Panc1 (cell line): ENCODE data around the gene LCA5L.

Experiments
- SIN3A ChIP-seq: IDR thresholded peaks from 2 replicates; pipeline ENCODE4 v1.6.1; 2012; ENCODE audit warnings: low read depth, mild to moderate bottlenecking, low read length, moderate library complexity, borderline replicate concordance; ENCODE audit not compliant: insufficient read depth
- TCF7L2 ChIP-seq: IDR thresholded peaks from 2 replicates; pipeline ENCODE4 v1.6.1; 2011; ENCODE audit warnings: mild to moderate bottlenecking, low read depth, low read length, inconsistent platforms
- TF ChIP-seq, protein P1 (sequence below): fragments of 450-650 bp; IDR thresholded peaks from 2 replicates; pipeline ENCODE4 v1.5.1; 2017; ENCODE audit warnings: mild to moderate bottlenecking
- TF ChIP-seq, protein P2 (sequence below), 2 experiments: IDR thresholded peaks; 2 replicates each; pipeline ENCODE4 v1.6.1; 2011 to 2012; ENCODE audit warnings: low read depth in 2 of 2, control low read depth in 1 of 2, low read length in 1 of 2, mild to moderate bottlenecking in 1 of 2, moderate library complexity in 1 of 2; ENCODE audit not compliant: insufficient read depth in 1 of 2

DNA sequence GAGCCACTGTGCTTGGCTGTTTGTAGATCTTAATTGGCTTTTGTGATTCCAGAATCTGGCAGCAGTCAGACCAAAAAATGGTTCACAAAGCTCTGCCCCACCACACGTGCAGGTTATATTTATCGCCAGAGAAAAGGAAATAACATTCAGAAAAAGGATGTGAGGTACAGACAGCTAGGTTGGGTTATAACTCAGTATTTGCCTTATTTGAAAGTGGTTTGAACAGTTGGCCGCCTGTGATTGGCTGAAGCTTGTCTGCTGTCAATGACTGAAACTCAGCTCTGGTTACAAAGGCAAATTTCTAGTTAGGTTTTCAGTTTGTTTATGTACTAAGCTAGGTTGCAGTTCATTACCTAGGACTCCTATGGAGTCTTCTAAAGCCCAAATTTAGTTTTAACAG lies 15.8 kb upstream of the LCA5L start:
- TF ChIP-seq, protein P1, sequence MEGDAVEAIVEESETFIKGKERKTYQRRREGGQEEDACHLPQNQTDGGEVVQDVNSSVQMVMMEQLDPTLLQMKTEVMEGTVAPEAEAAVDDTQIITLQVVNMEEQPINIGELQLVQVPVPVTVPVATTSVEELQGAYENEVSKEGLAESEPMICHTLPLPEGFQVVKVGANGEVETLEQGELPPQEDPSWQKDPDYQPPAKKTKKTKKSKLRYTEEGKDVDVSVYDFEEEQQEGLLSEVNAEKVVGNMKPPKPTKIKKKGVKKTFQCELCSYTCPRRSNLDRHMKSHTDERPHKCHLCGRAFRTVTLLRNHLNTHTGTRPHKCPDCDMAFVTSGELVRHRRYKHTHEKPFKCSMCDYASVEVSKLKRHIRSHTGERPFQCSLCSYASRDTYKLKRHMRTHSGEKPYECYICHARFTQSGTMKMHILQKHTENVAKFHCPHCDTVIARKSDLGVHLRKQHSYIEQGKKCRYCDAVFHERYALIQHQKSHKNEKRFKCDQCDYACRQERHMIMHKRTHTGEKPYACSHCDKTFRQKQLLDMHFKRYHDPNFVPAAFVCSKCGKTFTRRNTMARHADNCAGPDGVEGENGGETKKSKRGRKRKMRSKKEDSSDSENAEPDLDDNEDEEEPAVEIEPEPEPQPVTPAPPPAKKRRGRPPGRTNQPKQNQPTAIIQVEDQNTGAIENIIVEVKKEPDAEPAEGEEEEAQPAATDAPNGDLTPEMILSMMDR: no peak
- TF ChIP-seq SIN3A (no peak), TCF7L2 (no peak)
- TF ChIP-seq, protein P2, sequence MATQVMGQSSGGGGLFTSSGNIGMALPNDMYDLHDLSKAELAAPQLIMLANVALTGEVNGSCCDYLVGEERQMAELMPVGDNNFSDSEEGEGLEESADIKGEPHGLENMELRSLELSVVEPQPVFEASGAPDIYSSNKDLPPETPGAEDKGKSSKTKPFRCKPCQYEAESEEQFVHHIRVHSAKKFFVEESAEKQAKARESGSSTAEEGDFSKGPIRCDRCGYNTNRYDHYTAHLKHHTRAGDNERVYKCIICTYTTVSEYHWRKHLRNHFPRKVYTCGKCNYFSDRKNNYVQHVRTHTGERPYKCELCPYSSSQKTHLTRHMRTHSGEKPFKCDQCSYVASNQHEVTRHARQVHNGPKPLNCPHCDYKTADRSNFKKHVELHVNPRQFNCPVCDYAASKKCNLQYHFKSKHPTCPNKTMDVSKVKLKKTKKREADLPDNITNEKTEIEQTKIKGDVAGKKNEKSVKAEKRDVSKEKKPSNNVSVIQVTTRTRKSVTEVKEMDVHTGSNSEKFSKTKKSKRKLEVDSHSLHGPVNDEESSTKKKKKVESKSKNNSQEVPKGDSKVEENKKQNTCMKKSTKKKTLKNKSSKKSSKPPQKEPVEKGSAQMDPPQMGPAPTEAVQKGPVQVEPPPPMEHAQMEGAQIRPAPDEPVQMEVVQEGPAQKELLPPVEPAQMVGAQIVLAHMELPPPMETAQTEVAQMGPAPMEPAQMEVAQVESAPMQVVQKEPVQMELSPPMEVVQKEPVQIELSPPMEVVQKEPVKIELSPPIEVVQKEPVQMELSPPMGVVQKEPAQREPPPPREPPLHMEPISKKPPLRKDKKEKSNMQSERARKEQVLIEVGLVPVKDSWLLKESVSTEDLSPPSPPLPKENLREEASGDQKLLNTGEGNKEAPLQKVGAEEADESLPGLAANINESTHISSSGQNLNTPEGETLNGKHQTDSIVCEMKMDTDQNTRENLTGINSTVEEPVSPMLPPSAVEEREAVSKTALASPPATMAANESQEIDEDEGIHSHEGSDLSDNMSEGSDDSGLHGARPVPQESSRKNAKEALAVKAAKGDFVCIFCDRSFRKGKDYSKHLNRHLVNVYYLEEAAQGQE (IDR thresholded peaks at IDR 0.05; ENCODE audit: insufficient read depth in 1 of 2, low read depth in 2 of 2, low read length in 1 of 2): no peak
